Measurements from ENCODE around the gene GUCY1B1.

DNA sequence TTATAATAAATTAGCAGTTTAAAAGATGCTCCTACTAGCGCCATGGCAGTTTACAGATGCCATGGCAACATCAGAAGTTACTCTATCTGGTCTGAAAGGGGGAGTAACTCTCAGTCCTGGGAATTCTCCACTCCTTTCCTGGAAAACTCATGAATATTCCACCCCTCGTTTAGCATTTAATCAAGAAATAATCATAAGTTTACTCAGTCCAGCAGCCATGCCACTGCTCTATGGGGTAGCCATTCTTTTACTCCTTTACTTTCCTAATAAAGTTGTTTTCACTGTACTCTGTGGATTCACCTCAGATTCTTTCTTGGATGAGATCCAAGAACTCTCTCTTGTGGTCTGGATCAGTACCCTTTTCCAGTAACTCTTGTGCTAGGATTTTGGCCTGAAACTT lies 52.3 kb downstream of the GUCY1B1 start:
- TF ChIP-seq, protein P1, sequence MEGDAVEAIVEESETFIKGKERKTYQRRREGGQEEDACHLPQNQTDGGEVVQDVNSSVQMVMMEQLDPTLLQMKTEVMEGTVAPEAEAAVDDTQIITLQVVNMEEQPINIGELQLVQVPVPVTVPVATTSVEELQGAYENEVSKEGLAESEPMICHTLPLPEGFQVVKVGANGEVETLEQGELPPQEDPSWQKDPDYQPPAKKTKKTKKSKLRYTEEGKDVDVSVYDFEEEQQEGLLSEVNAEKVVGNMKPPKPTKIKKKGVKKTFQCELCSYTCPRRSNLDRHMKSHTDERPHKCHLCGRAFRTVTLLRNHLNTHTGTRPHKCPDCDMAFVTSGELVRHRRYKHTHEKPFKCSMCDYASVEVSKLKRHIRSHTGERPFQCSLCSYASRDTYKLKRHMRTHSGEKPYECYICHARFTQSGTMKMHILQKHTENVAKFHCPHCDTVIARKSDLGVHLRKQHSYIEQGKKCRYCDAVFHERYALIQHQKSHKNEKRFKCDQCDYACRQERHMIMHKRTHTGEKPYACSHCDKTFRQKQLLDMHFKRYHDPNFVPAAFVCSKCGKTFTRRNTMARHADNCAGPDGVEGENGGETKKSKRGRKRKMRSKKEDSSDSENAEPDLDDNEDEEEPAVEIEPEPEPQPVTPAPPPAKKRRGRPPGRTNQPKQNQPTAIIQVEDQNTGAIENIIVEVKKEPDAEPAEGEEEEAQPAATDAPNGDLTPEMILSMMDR (conservative IDR thresholded peaks at IDR 0.05 in 1 of 2, IDR thresholded peaks at IDR 0.05 in 1 of 2; ENCODE audit: low read depth in 1 of 2, low read length in 2 of 2), result no peak
- no peak for TF ChIP-seq EZH2 (IDR thresholded peaks at IDR 0.05; ENCODE audit: low read length, missing control alignments)

Data from fibroblast of lung (primary cell).